IMR-90 (cell line): ENCODE measurements around the gene PRSS2.

ENCODE experiments used
- BHLHE40 ChIP-seq: fragments of 150-350 bp; IDR thresholded peaks from 2 replicates; pipeline ENCODE4 v1.6.1; 2016; ENCODE audit warnings: mild to moderate bottlenecking, low read depth, low read length
- CEBPB ChIP-seq: IDR thresholded peaks from 2 replicates; pipeline ENCODE4 v1.6.1; 2012; ENCODE audit warnings: low read depth, low read length, improper control_type of control experiment
- CHD1 ChIP-seq: IDR thresholded peaks from 2 replicates; pipeline ENCODE4 v1.6.1; 2012; ENCODE audit warnings: low read depth, low read length, improper control_type of control experiment
- CTCF ChIP-seq: conservative IDR thresholded peaks from 2 replicates; pipeline ENCODE4 v1.5.1; 2012; ENCODE audit warnings: mild to moderate bottlenecking, low read depth, low read length, improper control_type of control experiment
- MAFK ChIP-seq: IDR thresholded peaks from 2 replicates; pipeline ENCODE4 v1.6.1; 2012; ENCODE audit warnings: low read depth, low read length, improper control_type of control experiment
- MAZ ChIP-seq: IDR thresholded peaks from 2 replicates; pipeline ENCODE4 v1.6.1; 2012; ENCODE audit warnings: low read depth, mild to moderate bottlenecking, low read length, improper control_type of control experiment, moderate library complexity, borderline replicate concordance
- MXI1 ChIP-seq: IDR thresholded peaks from 2 replicates; pipeline ENCODE4 v1.6.1; 2012; ENCODE audit warnings: low read depth, mild to moderate bottlenecking, low read length, moderate library complexity, borderline replicate concordance
- POLR2A ChIP-seq: IDR thresholded peaks from 2 replicates; pipeline ENCODE4 v1.6.1; 2012; ENCODE audit warnings: mild to moderate bottlenecking, low read depth, low read length
- RAD21 ChIP-seq: IDR thresholded peaks from 2 replicates; pipeline ENCODE4 v1.6.1; 2012; ENCODE audit warnings: low read length, improper control_type of control experiment
- RCOR1 ChIP-seq: IDR thresholded peaks from 2 replicates; pipeline ENCODE4 v1.6.1; 2012; ENCODE audit warnings: mild to moderate bottlenecking, low read length, improper control_type of control experiment; ENCODE audit not compliant: insufficient replicate concordance
- RFX5 ChIP-seq: IDR thresholded peaks from 2 replicates; pipeline ENCODE4 v1.8.0; 2012; ENCODE audit warnings: low read depth, mild to moderate bottlenecking, low read length, moderate library complexity
- SMC3 ChIP-seq: fragments of 150-350 bp; IDR thresholded peaks from 2 replicates; pipeline ENCODE4 v1.6.1; 2016; ENCODE audit warnings: low read depth, mild to moderate bottlenecking, antibody characterized with exemption, low read length, moderate library complexity
- USF2 ChIP-seq: fragments of 150-350 bp; IDR thresholded peaks from 2 replicates; pipeline ENCODE4 v1.6.1; 2017; ENCODE audit warnings: mild to moderate bottlenecking, antibody characterized with exemption, low read length, low read depth
- TF ChIP-seq, protein P1 (sequence below): fragments of 150-350 bp; IDR thresholded peaks from 2 replicates; pipeline ENCODE4 v1.6.1; 2016; ENCODE audit warnings: low read depth, mild to moderate bottlenecking, low read length, moderate library complexity, borderline replicate concordance

DNA sequence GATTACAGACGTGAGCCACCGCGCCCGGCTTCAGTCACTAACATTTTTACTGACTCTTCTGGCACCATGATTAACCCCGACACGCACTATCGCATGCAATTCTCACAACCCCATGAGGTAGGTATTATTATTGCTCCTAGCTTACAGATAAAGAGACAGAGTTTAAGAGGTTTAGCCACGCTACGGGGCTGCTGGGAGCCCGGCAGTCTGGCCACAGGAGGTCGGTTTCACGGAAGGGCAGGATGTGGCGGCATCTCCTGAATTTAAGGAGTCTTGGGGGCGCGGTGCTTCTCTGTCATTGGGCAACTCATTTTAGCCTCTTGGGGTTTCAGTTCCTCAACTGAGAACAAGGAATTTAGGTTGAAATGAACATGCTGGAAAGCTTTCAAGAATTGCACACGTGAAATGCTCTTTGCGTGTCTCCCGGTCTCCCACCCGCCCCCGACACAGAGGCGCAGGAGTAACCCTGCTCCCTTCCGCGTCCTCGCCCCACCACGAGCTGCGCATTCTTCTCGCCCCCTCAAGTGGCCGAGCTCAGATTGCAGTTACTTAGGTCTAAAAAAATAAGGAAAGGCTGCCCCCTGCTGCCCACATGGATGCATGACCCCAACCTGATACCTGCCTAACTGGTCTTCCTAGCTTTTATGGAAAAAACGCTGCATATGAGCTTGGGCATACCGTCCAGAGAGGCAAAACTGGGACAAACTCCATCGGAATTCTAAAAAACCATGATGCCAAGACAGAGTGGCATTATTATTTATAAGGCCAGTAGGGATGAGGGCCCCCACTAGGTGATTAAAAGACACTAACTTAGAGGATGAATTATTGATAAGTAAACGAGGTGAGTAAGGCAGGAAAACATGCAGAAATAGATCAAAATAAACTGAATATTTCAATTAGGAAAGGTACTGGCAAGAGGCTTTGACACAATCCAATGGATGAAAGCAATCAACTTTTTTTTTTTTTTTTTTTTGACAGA, 12.4 kb downstream of the PRSS2 start:
- TF ChIP-seq CTCF (peak; percentile 100), BHLHE40 (no peak), USF2 (no peak), POLR2A (no peak), RAD21 (peak; percentile 95), CEBPB (no peak), MXI1 (no peak), RFX5 (no peak), RCOR1 (no peak), MAFK (no peak), MAZ (peak; percentile 35; the same call in 1 of the 2 replicates), CHD1 (no peak), SMC3 (peak; percentile 99)
- TF ChIP-seq, protein P1, sequence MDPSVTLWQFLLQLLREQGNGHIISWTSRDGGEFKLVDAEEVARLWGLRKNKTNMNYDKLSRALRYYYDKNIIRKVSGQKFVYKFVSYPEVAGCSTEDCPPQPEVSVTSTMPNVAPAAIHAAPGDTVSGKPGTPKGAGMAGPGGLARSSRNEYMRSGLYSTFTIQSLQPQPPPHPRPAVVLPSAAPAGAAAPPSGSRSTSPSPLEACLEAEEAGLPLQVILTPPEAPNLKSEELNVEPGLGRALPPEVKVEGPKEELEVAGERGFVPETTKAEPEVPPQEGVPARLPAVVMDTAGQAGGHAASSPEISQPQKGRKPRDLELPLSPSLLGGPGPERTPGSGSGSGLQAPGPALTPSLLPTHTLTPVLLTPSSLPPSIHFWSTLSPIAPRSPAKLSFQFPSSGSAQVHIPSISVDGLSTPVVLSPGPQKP: no peak
